OCI-LY3 (cell line): ENCODE measurements around the gene THTPA.

Experiments
- H2AFZ ChIP-seq: fragments of 200-600, 300-600 bp; shearing (Covaris generic); 2 replicates; pipeline ENCODE4 v1.6.0; 2014; ENCODE audit warnings: antibody characterized with exemption, low read depth, low read length
- H3K27ac ChIP-seq: fragments of 200-600, 300-600 bp; sonication (generic); 2 replicates; pipeline ENCODE4 v1.5.1; 2014; ENCODE audit warnings: mild to moderate bottlenecking, low read length, moderate library complexity, mixed read lengths
- H3K27me3 ChIP-seq: fragments of 200-600, 300-600 bp; sonication (generic); 2 replicates; pipeline ENCODE4 v1.6.1; 2014; ENCODE audit warnings: low read depth, low read length, mixed read lengths
- H3K36me3 ChIP-seq: fragments of 200-600, 300-600 bp; sonication (generic); replicated peaks from 2 replicates; pipeline ENCODE3; 2014; ENCODE audit warnings: low read depth, low read length, mixed read lengths
- H3K4me1 ChIP-seq: fragments of 300-600, 200-600 bp; sonication (generic); 2 replicates; pipeline ENCODE4 v1.6.1; 2014; ENCODE audit warnings: low read length, mixed read lengths
- H3K4me2 ChIP-seq: fragments of 200-600, 300-600 bp; sonication (generic); 2 replicates; pipeline ENCODE4 v1.6.1; 2014; ENCODE audit warnings: low read length, mixed read lengths
- H3K4me3 ChIP-seq: fragments of 300-600, 200-600 bp; sonication (generic); 2 replicates; pipeline ENCODE4 v1.5.1; 2014; ENCODE audit warnings: antibody characterized with exemption, mild to moderate bottlenecking, low read length, moderate library complexity
- H3K79me2 ChIP-seq: fragments of 300-600, 200-600 bp; shearing (Covaris generic); 2 replicates; pipeline ENCODE4 v1.6.1; 2014; ENCODE audit warnings: mild to moderate bottlenecking, low read length, mixed read lengths
- H3K9ac ChIP-seq: fragments of 300-600, 200-600 bp; shearing (Covaris generic); 2 replicates; pipeline ENCODE4 v1.6.0; 2014; ENCODE audit warnings: mild to moderate bottlenecking, low read length, moderate library complexity
- H3K9me3 ChIP-seq: fragments of 200-600, 300-600 bp; shearing (Covaris generic); 2 replicates; pipeline ENCODE4 v1.6.1; 2014; ENCODE audit warnings: low read length, mixed read lengths; ENCODE audit not compliant: insufficient read depth
- H4K20me1 ChIP-seq: fragments of 200-600, 300-600 bp; sonication (generic); 2 replicates; pipeline ENCODE4 v1.6.1; 2016; ENCODE audit warnings: low read length, mixed read lengths; ENCODE audit not compliant: insufficient read depth
- EZH2phosphoT487 ChIP-seq: fragments of 200-600 bp; shearing (Covaris generic); IDR thresholded peaks from 2 replicates; pipeline ENCODE4 v1.6.1; 2018; ENCODE audit warnings: antibody characterized with exemption, mixed run types, low read depth
- TF ChIP-seq, protein P1 (sequence below): fragments of 200-600, 300-600 bp; sonication (generic); IDR thresholded peaks from 2 replicates; pipeline ENCODE4 v1.5.1; 2014; ENCODE audit warnings: antibody characterized with exemption, low read length, low read depth

Gene THTPA

DNA sequence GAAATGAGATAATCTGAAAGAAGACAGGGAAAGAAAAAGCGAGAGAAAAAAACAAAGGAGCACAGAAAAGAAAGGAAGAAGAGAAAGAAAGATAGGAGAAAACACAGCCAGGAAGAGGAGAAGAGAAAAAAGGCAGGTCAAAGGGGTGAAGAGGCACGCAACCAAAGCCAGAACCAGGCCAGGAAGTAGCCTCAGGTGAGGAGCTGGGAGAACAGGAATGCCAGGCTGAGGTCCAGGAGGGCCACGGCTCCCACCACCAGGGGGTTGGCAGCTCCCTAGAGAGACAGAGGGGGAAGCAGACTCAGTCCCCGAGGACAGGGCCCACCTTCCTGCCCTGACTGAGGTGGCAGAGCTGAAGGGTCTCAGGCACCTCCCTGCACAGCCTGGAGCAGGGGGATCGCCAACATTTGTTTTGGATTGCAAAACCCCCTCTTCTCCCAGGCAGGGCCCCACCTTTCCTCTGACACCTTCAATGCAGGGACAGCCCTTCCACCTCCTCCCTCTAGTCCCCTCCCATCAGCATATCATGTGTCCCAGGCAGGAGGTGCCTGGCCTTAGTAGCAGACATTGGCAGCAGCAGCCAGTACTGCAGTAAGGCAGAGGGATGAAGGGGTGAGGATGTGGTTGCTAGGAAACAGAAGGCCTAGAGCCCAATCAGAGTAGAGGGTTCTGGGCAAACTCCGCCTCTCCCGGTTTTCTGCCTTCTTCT, 13.5 kb downstream of the THTPA start:
- Histone ChIP-seq H3K36me3 (peaks cover 13% of the 10 kb centered on the region), H2AFZ (no peak overlapping the region), H3K27ac (no peak overlapping the region), H3K4me1 (peaks cover 17% of the 10 kb centered on the region), H3K27me3 (no peaks in the 10 kb centered on the region), H3K4me2 (no peak overlapping the region), H3K4me3 (no peak overlapping the region), H3K79me2 (peaks cover 12% of the 10 kb centered on the region), H3K9ac (no peak overlapping the region), H3K9me3 (no peaks in the 10 kb centered on the region), H4K20me1 (no peaks in the 10 kb centered on the region)
- no peak for TF ChIP-seq EZH2phosphoT487
- TF ChIP-seq, protein P1, sequence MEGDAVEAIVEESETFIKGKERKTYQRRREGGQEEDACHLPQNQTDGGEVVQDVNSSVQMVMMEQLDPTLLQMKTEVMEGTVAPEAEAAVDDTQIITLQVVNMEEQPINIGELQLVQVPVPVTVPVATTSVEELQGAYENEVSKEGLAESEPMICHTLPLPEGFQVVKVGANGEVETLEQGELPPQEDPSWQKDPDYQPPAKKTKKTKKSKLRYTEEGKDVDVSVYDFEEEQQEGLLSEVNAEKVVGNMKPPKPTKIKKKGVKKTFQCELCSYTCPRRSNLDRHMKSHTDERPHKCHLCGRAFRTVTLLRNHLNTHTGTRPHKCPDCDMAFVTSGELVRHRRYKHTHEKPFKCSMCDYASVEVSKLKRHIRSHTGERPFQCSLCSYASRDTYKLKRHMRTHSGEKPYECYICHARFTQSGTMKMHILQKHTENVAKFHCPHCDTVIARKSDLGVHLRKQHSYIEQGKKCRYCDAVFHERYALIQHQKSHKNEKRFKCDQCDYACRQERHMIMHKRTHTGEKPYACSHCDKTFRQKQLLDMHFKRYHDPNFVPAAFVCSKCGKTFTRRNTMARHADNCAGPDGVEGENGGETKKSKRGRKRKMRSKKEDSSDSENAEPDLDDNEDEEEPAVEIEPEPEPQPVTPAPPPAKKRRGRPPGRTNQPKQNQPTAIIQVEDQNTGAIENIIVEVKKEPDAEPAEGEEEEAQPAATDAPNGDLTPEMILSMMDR = no peak

DNA sequence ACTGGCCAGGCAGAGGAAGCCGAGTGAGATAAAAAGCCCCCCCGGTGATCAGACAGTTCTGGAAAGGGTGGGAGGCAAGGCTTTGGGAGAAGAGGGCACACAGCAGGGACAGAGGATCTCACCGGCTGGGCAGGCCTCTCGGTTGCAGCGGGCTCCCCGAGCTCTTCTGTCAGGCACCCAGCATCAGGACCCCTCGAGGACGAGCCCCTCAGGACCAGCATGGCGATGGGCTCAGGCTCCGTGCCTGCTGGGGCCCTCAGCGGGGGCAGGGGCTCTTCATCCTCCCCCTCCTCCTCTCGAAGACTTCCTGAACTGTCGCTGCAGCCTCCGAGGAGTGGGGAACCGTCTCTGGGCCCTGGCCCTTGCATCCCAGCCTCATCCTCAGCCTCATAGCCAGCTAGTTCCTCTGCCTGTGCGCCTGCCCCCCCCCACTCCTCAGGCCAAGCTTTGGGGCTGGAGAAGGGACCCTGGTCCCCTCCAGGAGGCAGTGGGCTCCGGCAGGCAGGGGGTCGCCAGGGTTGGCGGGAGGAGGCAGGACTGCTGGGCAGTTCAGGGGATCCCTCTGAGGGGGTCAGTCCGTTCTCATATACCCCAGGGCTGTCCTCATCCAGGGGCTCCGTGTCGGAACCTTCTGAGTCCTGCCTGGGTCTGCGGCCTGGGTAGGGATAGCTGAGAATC, 14.9 kb downstream of the THTPA start:
- Histone ChIP-seq H3K27ac (no peak overlapping the region), H3K4me2 (no peak overlapping the region), H3K79me2 (peaks cover 12% of the 10 kb centered on the region), H3K4me1 (peaks cover 17% of the 10 kb centered on the region), H3K4me3 (no peak overlapping the region), H2AFZ (no peak overlapping the region), H3K9ac (no peak overlapping the region), H3K9me3 (no peaks in the 10 kb centered on the region), H4K20me1 (no peaks in the 10 kb centered on the region), H3K27me3 (no peaks in the 10 kb centered on the region), H3K36me3 (peaks cover 3% of the 10 kb centered on the region)
- TF ChIP-seq, protein P1 = no peak
- TF ChIP-seq EZH2phosphoT487 = no peak

DNA sequence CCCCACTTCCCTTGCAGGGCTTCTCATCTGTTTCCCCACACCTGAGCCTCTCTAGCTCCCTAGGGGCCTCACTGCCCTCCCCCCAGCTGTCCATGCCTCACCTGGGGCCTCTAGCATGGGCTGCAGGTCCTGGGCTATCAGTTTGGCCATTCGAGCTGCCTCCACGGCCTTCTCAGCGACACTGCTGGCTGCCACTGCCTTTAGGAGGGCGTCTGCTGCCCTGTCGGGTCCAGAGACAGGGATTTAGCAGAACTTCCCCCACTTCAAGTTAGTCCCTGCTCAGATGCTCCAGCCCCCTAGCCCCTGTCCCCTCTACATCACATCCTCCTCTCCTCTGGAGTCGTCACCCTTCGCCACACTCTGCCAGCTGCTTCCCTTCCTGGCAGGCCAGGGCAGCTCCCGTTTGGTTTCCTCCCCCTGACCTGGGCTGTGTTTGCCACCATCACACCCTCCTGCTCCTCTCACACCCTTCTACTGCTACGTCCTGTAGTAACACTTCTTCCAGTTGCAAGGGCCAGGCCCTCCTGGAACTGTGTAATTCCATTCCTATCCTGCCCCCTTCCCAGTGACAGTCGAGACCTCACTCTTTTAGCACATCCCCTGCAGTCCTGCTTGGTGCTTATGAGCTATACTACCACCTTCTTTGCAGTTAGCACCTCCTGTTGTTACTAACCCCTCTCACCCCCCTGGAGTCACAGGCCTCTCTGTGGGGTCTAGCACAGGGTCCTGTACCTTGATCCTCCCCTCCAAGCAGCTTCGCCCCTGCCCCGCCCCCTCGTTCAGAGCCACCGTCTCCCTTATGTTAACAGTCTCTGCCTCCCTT, 15.8 kb downstream of the THTPA start:
- no peak for TF ChIP-seq EZH2phosphoT487
- TF ChIP-seq, protein P1 = no peak
- Histone ChIP-seq H3K27me3 (no peaks in the 10 kb centered on the region), H3K4me2 (no peak overlapping the region), H3K4me1 (peaks cover 11% of the 10 kb centered on the region), H3K4me3 (no peak overlapping the region), H3K79me2 (peaks cover 4% of the 10 kb centered on the region), H2AFZ (no peak overlapping the region), H3K9ac (no peak overlapping the region), H4K20me1 (no peaks in the 10 kb centered on the region), H3K9me3 (no peaks in the 10 kb centered on the region), H3K27ac (no peak overlapping the region), H3K36me3 (no peaks in the 10 kb centered on the region)

DNA sequence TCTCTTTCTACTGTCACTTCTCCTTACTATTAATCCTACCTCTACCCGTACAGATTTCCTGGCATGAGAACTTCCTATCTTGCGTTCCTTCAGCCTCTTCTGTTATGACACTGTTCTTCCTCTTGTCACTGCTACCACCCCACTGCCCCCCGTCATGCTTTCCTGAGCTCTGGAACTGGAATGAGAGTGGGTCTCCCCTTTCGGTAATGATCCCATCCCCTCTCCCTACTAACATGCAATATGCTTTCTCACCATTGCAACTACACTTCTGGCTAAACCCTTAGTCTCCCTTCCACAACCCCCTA, 16.4 kb downstream of the THTPA start:
- H3K9ac ChIP-seq = no peak overlapping the region

More for the DNA sequence above, 16.4 kb downstream of the THTPA start:
- no peaks in the 10 kb centered on the region for H3K9me3 ChIP-seq
- no peak overlapping the region for H2AFZ ChIP-seq
- H3K79me2 ChIP-seq = no peaks in the 10 kb centered on the region
- no peak overlapping the region for H3K27ac ChIP-seq
- no peak overlapping the region for H3K4me2 ChIP-seq
- peaks cover 12% of the 10 kb centered on the region for H3K4me1 ChIP-seq
- H4K20me1 ChIP-seq = no peaks in the 10 kb centered on the region
- no peaks in the 10 kb centered on the region for H3K27me3 ChIP-seq
- H3K36me3 ChIP-seq = no peaks in the 10 kb centered on the region
- no peak overlapping the region for H3K4me3 ChIP-seq
- no peak for TF ChIP-seq EZH2phosphoT487
- TF ChIP-seq, protein P1 = no peak
